ENCODE measurements around the gene MAP3K3. TPM values are rescaled to one million over a fixed set of nuclear protein-coding genes. Genes with fewer than 3 reads are reported as not detected.

The MAP3K3 gene
- total and polyA plus RNA-seq, 2 experiments from 2014 or later, result 6.1 to 24.6 TPM

GRCh38 chr17:63640038-63640437 is 17.8 kb downstream of the MAP3K3 start (continued):
- no peak for TF ChIP-seq ZNF462 (CRISPR knock-in tag; IDR thresholded peaks at IDR 0.05)
- no peak for TF ChIP-seq REST (IDR thresholded peaks at IDR 0.05; ENCODE audit: unreplicated experiment)

DNA sequence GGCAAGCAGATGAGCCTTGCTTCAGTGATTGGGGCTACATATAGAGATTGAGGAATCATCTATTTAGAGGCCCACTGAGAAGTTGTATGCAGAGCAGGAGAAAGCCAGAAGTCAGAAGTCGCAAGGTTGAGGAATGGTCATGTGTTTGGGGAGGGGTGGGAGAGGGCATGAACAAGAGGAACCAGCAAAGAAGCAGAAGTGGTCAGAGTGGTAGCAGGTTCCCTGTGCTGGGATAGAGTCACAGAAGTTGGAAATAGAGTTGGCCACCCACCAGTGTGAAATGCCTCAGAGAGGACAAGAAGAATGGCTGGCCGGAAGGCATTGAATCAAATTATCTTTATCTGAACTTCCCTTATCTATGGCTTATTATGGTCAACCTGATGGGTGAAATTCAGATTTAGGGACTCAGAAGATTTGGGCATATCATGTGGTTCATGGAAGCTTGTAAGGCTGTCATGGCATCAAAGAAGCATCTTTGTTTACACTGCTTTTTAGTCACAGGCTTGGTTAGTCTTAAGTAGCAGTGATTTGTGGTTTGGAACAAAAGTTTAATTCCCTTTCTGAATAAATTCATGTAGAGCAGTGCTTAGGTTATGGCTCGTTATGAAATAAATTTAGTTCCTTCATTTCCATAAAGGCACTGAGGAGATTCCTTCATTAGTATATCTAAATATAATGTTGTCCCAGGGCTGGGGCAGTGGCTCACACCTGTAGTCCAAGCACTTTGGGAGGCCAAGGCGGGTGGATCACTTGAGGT is 19.7 kb downstream of the MAP3K3 start:
- H3K4me1 ChIP-seq (ENCODE audit: insufficient read depth), result 0 out of 2 replicates have a peak, but pooled peaks cover under 1% of the 10 kb centered on the region
- no peaks in the 10 kb centered on the region for H3K36me3 ChIP-seq (ENCODE audit: insufficient read depth)
- H3K36me3 Mint-ChIP-seq (ENCODE audit: low read depth), result peaks cover under 1% of the 10 kb centered on the region; the same call in 1 of the 3 replicates
- no peaks in the 10 kb centered on the region for H3K27me3 ChIP-seq (ENCODE audit: insufficient read depth)
- H3K27ac ChIP-seq (ENCODE audit: low read depth), result no peak overlapping the region
- H3K4me2 ChIP-seq, result no peak overlapping the region
- H3K79me2 ChIP-seq (replicated peaks; ENCODE audit: insufficient read depth), result no peaks in the 10 kb centered on the region
- no peak overlapping the region for H3K27ac Mint-ChIP-seq
- H4K20me1 ChIP-seq (replicated peaks; ENCODE audit: insufficient read depth), result 0 out of 2 replicates have a peak, but pooled peaks cover 2% of the 10 kb centered on the region
- H2AFZ ChIP-seq, result no peak overlapping the region
- H3K4me3 ChIP-seq, result no peak overlapping the region
- ATAC-seq (no peak), DNase-seq (ENCODE audit: low spot score) (no peak)
- H3K9me2 ChIP-seq (ENCODE audit: insufficient read depth), result no peaks in the 10 kb centered on the region
- H3K4me3 Mint-ChIP-seq, result no peak overlapping the region
- peaks cover 1% of the 10 kb centered on the region for H3K27me3 Mint-ChIP-seq (ENCODE audit: insufficient read depth, low read depth, poor library complexity)
- H3F3A ChIP-seq (replicated peaks; ENCODE audit: low read depth), result no peaks in the 10 kb centered on the region
- no peaks in the 10 kb centered on the region for H3K9me3 Mint-ChIP-seq
- no peaks in the 10 kb centered on the region; the same call in 2 of the 3 replicates for H3K4me1 Mint-ChIP-seq
- TF ChIP-seq, protein P1, sequence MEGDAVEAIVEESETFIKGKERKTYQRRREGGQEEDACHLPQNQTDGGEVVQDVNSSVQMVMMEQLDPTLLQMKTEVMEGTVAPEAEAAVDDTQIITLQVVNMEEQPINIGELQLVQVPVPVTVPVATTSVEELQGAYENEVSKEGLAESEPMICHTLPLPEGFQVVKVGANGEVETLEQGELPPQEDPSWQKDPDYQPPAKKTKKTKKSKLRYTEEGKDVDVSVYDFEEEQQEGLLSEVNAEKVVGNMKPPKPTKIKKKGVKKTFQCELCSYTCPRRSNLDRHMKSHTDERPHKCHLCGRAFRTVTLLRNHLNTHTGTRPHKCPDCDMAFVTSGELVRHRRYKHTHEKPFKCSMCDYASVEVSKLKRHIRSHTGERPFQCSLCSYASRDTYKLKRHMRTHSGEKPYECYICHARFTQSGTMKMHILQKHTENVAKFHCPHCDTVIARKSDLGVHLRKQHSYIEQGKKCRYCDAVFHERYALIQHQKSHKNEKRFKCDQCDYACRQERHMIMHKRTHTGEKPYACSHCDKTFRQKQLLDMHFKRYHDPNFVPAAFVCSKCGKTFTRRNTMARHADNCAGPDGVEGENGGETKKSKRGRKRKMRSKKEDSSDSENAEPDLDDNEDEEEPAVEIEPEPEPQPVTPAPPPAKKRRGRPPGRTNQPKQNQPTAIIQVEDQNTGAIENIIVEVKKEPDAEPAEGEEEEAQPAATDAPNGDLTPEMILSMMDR (conservative IDR thresholded peaks at IDR 0.05; ENCODE audit: low read depth in 2 of 2), result no peak
